ENCODE results near the gene AMBN.

DNA sequence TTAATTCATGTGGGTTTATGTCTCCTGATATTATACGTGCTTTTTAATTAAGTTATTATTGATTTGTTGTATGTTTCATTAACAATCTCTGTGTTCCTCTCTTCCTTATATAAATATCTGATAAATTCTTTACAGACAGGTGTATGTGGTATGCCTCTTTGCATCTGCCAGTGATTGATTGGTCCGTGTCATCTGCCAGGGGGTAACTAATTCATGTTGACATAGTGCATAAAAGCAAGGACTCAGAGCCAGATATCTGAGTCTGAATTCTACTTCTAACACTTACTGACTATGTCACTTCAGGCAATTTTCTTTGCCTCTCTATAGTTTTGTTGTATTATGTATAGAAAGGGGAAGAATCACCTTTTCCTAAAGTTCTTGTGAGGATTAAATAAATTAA, 5.2 kb upstream of the AMBN start:
- TF ChIP-seq, protein P1, sequence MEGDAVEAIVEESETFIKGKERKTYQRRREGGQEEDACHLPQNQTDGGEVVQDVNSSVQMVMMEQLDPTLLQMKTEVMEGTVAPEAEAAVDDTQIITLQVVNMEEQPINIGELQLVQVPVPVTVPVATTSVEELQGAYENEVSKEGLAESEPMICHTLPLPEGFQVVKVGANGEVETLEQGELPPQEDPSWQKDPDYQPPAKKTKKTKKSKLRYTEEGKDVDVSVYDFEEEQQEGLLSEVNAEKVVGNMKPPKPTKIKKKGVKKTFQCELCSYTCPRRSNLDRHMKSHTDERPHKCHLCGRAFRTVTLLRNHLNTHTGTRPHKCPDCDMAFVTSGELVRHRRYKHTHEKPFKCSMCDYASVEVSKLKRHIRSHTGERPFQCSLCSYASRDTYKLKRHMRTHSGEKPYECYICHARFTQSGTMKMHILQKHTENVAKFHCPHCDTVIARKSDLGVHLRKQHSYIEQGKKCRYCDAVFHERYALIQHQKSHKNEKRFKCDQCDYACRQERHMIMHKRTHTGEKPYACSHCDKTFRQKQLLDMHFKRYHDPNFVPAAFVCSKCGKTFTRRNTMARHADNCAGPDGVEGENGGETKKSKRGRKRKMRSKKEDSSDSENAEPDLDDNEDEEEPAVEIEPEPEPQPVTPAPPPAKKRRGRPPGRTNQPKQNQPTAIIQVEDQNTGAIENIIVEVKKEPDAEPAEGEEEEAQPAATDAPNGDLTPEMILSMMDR (IDR thresholded peaks at IDR 0.05; ENCODE audit: extremely low read depth in 1 of 2, insufficient read depth in 1 of 2, low read depth in 1 of 2, low read length in 2 of 2): no peak
- no peak for TF ChIP-seq POLR2AphosphoS5 (IDR thresholded peaks at IDR 0.05; ENCODE audit: insufficient read depth, low read depth, low read length)
- TF ChIP-seq FOS (IDR thresholded peaks at IDR 0.05; ENCODE audit: borderline replicate concordance, insufficient read depth, low read length): no peak
- no peak for TF ChIP-seq POLR2A (IDR thresholded peaks at IDR 0.05; ENCODE audit: low read depth, low read length)
- no peak for TF ChIP-seq EZH2 (IDR thresholded peaks at IDR 0.05; ENCODE audit: borderline replicate concordance, low read depth, low read length, severe bottlenecking)
